ENCODE measurements around the gene SPAST. TPM values are rescaled to one million over a fixed set of nuclear protein-coding genes. Genes with fewer than 3 reads are reported as not detected.
"Not testable (repeated sequence)": the region's sequence is repeated elsewhere in the genome, so short reads cannot be mapped to it uniquely, and the experiment has no call there.

Gene SPAST
- total RNA-seq, 4 donors from 2014 or later: 10.8 to 58.1 (median 21.4) TPM

GRCh38 chr2:32182667-32183066, 119.3 kb downstream of the SPAST start:
- no peaks in the 10 kb centered on the region for H3K36me3 ChIP-seq
- no peak for TF ChIP-seq CTCF (IDR thresholded peaks at IDR 0.05)
- no peak for TF ChIP-seq POLR2A (IDR thresholded peaks at IDR 0.05)
- H3K27ac ChIP-seq: no peak overlapping the region
- H3K27me3 ChIP-seq: no peaks in the 10 kb centered on the region
- H3K4me1 ChIP-seq: no peaks in the 10 kb centered on the region
- DNase-seq: no peak
- no peak overlapping the region for H3K4me3 ChIP-seq
- no peaks in the 10 kb centered on the region for H3K9me3 ChIP-seq
- intact Hi-C loops (cut with DNase I; ENCODE audit: low total_unique reads): no loop called here

GRCh38 chr2:32189011-32189410, 125.7 kb downstream of the SPAST start:
- no peak for TF ChIP-seq POLR2A (IDR thresholded peaks at IDR 0.05)
- TF ChIP-seq CTCF (IDR thresholded peaks at IDR 0.05): no peak

GRCh38 chr2:32192418-32192817, 129.1 kb downstream of the SPAST start:
- no peak overlapping the region for H3K27ac ChIP-seq
- TF ChIP-seq CTCF (IDR thresholded peaks at IDR 0.05) (no peak), POLR2A (IDR thresholded peaks at IDR 0.05) (no peak)
- no peaks in the 10 kb centered on the region for H3K36me3 ChIP-seq
- H3K4me3 ChIP-seq: no peak overlapping the region
- no peaks in the 10 kb centered on the region for H3K27me3 ChIP-seq
- intact Hi-C loops (cut with DNase I; ENCODE audit: low total_unique reads): no loop called here
- no peak for DNase-seq
- H3K9me3 ChIP-seq: no peaks in the 10 kb centered on the region
- no peaks in the 10 kb centered on the region for H3K4me1 ChIP-seq

More at GRCh38 chr2:32189011-32189410, 125.7 kb downstream of the SPAST start:
- Histone ChIP-seq H3K4me3 (no peak overlapping the region), H3K27me3 (no peaks in the 10 kb centered on the region), H3K9me3 (no peaks in the 10 kb centered on the region), H3K4me1 (no peaks in the 10 kb centered on the region), H3K27ac (no peak overlapping the region), H3K36me3 (no peaks in the 10 kb centered on the region)
- no peak for DNase-seq
- intact Hi-C loops (cut with DNase I; ENCODE audit: low total_unique reads): no loop called here

- H3K4me3 ChIP-seq: no peak overlapping the region
- DNase-seq: no peak
- intact Hi-C loops (cut with DNase I; ENCODE audit: low total_unique reads): no loop called here
- no peaks in the 10 kb centered on the region for H3K27me3 ChIP-seq
- no peaks in the 10 kb centered on the region for H3K4me1 ChIP-seq
- TF ChIP-seq CTCF (IDR thresholded peaks at IDR 0.05) (no peak), POLR2A (IDR thresholded peaks at IDR 0.05) (no peak)
- no peaks in the 10 kb centered on the region for H3K36me3 ChIP-seq
- no peak overlapping the region for H3K27ac ChIP-seq
- no peaks in the 10 kb centered on the region for H3K9me3 ChIP-seq
These were observed 137.5 kb downstream of the SPAST start for GRCh38 chr2:32200814-32201213.

- intact Hi-C loops (cut with DNase I; ENCODE audit: low total_unique reads); H3K9me3 ChIP-seq; H3K27ac ChIP-seq; H3K27me3 ChIP-seq; H3K4me1 ChIP-seq; DNase-seq; H3K4me3 ChIP-seq; H3K36me3 ChIP-seq: not testable (repeated sequence)
These were observed 140.1 kb downstream of the SPAST start for GRCh38 chr2:32203428-32203827.

Other genes with a start within 250 kb of the SPAST start
- gene MEMO1, start 52.5 kb upstream of the SPAST start, total RNA-seq: 10 to 100 TPM in 3 of 4 donors, 1 to 10 TPM in 1; 7.9 to 51.1 (median 23.3) TPM
- gene DPY30, start 23.8 kb upstream of the SPAST start, total RNA-seq: 100 to 1,000 TPM in 1 of 4 donors, 10 to 100 TPM in 3; 37.1 to 165 (median 43.4) TPM
- gene SLC30A6, start 102.3 kb downstream of the SPAST start, total RNA-seq: 100 to 1,000 TPM in 1 of 4 donors, 10 to 100 TPM in 2, 1 to 10 TPM in 1; 9.0 to 101 (median 34.4) TPM
- gene NLRC4, start 201.3 kb downstream of the SPAST start, total RNA-seq: 1 to 10 TPM in 1 of 4 donors, under 1 TPM in 3; 0.26 to 1.5 (median 0.75) TPM
- 10 to 100 TPM in 3 of 4 donors, 1 to 10 TPM in 1; 5.9 to 75.9 (median 26.4) TPM for gene YIPF4, start 214.3 kb downstream of the SPAST start, total RNA-seq